SU-DHL-6 (cell line): ENCODE results near the gene ABL2.
"Not testable (repeated sequence)": the region's sequence is repeated elsewhere in the genome, so short reads cannot be mapped to it uniquely, and the experiment has no call there.

Experiments used
- H2AFZ ChIP-seq: fragments of 200-600 bp; sonication (generic); 2 replicates; pipeline ENCODE4 v1.6.1; 2014; ENCODE audit warnings: low read depth, mild to moderate bottlenecking, moderate library complexity, mixed read lengths, antibody characterized with exemption, low read length; ENCODE audit not compliant: severe bottlenecking
- H3F3A ChIP-seq: fragments of 200-600 bp; shearing (Covaris generic); 2 replicates; pipeline ENCODE4 v1.6.0; 2016; ENCODE audit warnings: antibody characterized with exemption, mild to moderate bottlenecking; ENCODE audit not compliant: insufficient read depth
- H3K27ac ChIP-seq: fragments of 200-600 bp; sonication (generic); 2 replicates; pipeline ENCODE4 v1.5.1; 2016; ENCODE audit warnings: low read depth, mild to moderate bottlenecking, low read length, moderate library complexity, mixed read lengths
- H3K27me3 ChIP-seq: fragments of 200-600 bp; sonication (generic), shearing (Covaris generic); 2 replicates; pipeline ENCODE4 v1.6.0; 2014; ENCODE audit warnings: mild to moderate bottlenecking, low read length
- H3K36me3 ChIP-seq: fragments of 200-600 bp; sonication (generic); 2 replicates; pipeline ENCODE4 v1.6.1; 2014; ENCODE audit warnings: mild to moderate bottlenecking, low read length, mixed read lengths
- H3K4me2 ChIP-seq: fragments of 300-600, 200-600 bp; shearing (Covaris generic), sonication (generic); 2 replicates; pipeline ENCODE4 v1.6.0; 2014; ENCODE audit warnings: low read length, low read depth, mild to moderate bottlenecking; ENCODE audit not compliant: poor library complexity, severe bottlenecking
- H3K4me3 ChIP-seq: fragments of 200-600 bp; sonication (generic); 2 replicates; pipeline ENCODE4 v1.5.1; 2014; ENCODE audit warnings: antibody characterized with exemption, low read length, mild to moderate bottlenecking, mixed read lengths; ENCODE audit not compliant: insufficient read depth, poor library complexity, severe bottlenecking
- H3K79me2 ChIP-seq: fragments of 200-600 bp; sonication (generic); 2 replicates; pipeline ENCODE4 v1.6.1; 2014; ENCODE audit warnings: mild to moderate bottlenecking, low read length, moderate library complexity; ENCODE audit not compliant: insufficient read depth
- H3K9ac ChIP-seq: fragments of 200-600 bp; sonication (generic); 2 replicates; pipeline ENCODE4 v1.7.0; 2014; ENCODE audit warnings: mild to moderate bottlenecking, low read length
- H3K9me2 ChIP-seq: fragments of 200-600 bp; sonication (generic); replicated peaks from 2 replicates; pipeline ENCODE4 v1.6.1; 2014; ENCODE audit warnings: low read length; ENCODE audit not compliant: insufficient read depth
- H3K9me3 ChIP-seq: fragments of 200-600 bp; sonication (generic); 2 replicates; pipeline ENCODE4 v1.6.1; 2014; ENCODE audit warnings: low read length, mixed read lengths; ENCODE audit not compliant: insufficient read depth
- H4K20me1 ChIP-seq: fragments of 200-600 bp; sonication (generic); 2 replicates; pipeline ENCODE4 v1.6.1; 2014; ENCODE audit warnings: low read depth, mild to moderate bottlenecking, antibody characterized with exemption, low read length, moderate library complexity, mixed read lengths
- EZH2phosphoT487 ChIP-seq: fragments of 200-600 bp; sonication (generic), shearing (Covaris generic); conservative IDR thresholded peaks from 2 replicates; pipeline ENCODE4 v1.6.1; 2018; ENCODE audit warnings: mild to moderate bottlenecking, antibody characterized with exemption, low read length, moderate library complexity, mixed read lengths
- TF ChIP-seq, protein P1 (sequence below): fragments of 200-600 bp; sonication (generic); IDR thresholded peaks from one replicate; pipeline ENCODE4 v1.5.1; 2017; ENCODE audit warnings: antibody characterized with exemption, mild to moderate bottlenecking, low read length, moderate library complexity; ENCODE audit not compliant: insufficient read depth, poor library complexity, severe bottlenecking

The ABL2 gene

DNA sequence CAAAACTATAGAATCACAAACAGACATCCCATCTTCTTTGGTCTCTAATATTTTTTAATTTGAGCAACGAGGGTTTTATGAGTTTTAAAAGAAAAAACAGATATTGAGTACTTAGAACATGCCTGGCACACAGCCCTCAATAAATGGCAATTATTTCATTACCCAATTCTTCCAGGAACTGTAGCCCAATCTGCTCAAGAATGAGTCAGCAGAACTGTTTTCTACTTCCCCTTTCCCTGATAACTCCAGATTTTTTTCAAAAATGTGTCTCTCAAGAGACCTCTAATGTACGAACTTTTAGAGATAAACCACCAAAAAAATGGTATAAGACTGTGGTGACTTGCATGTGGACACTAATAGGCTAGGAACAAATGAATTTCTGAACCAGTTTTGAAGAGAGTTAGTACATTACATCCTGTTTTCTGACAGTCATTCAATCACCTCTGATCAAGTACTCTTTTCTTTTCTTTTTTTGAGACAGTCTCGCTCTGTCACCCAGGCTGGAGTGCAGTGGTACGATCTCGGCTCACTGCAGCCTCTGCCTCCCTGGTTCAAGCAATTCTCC lies 11.5 kb downstream of the ABL2 start:
- H3K9me2 ChIP-seq: no peaks in the 10 kb centered on the region
- no peak overlapping the region for H3K4me3 ChIP-seq
- no peaks in the 10 kb centered on the region for H3K36me3 ChIP-seq
- no peak overlapping the region for H3K9ac ChIP-seq
- TF ChIP-seq, protein P1, sequence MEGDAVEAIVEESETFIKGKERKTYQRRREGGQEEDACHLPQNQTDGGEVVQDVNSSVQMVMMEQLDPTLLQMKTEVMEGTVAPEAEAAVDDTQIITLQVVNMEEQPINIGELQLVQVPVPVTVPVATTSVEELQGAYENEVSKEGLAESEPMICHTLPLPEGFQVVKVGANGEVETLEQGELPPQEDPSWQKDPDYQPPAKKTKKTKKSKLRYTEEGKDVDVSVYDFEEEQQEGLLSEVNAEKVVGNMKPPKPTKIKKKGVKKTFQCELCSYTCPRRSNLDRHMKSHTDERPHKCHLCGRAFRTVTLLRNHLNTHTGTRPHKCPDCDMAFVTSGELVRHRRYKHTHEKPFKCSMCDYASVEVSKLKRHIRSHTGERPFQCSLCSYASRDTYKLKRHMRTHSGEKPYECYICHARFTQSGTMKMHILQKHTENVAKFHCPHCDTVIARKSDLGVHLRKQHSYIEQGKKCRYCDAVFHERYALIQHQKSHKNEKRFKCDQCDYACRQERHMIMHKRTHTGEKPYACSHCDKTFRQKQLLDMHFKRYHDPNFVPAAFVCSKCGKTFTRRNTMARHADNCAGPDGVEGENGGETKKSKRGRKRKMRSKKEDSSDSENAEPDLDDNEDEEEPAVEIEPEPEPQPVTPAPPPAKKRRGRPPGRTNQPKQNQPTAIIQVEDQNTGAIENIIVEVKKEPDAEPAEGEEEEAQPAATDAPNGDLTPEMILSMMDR: no peak
- TF ChIP-seq EZH2phosphoT487: no peak
- H2AFZ ChIP-seq: no peak overlapping the region
- H3K79me2 ChIP-seq: no peaks in the 10 kb centered on the region
- H3K27ac ChIP-seq: no peak overlapping the region
- H3F3A ChIP-seq: 0 out of 2 replicates have a peak, but pooled peaks cover 2% of the 10 kb centered on the region
- H3K4me2 ChIP-seq: no peak overlapping the region
- no peaks in the 10 kb centered on the region for H3K27me3 ChIP-seq
- H3K9me3 ChIP-seq: no peaks in the 10 kb centered on the region
- H4K20me1 ChIP-seq: no peaks in the 10 kb centered on the region

DNA sequence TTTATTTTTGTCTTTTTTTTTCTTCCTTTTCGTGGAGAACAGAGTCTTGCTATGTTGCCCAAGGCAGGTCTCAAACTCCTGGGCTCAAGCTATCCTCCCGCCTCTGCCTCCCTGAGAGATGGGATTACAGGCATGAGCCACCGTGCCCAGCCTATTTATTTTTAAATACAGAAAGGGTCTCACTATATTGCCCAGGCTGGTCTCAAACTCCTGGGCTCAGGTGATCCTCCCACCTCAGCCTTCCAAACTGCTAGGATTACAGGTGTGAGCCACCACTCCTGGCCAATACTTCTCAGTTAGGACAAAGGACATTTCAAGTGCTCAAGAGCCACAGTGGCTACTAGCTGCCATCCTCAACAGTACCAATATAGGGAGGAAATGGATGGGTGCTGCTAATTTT lies 16.2 kb downstream of the ABL2 start:
- not testable (repeated sequence) for H3F3A ChIP-seq, H3K9me2 ChIP-seq, H3K4me3 ChIP-seq, H3K27me3 ChIP-seq, H2AFZ ChIP-seq, H4K20me1 ChIP-seq, H3K9ac ChIP-seq, H3K9me3 ChIP-seq, H3K27ac ChIP-seq, H3K79me2 ChIP-seq, H3K36me3 ChIP-seq, H3K4me2 ChIP-seq

- Histone ChIP-seq H2AFZ (no peak overlapping the region), H3K27me3 (no peaks in the 10 kb centered on the region), H3K9me2 (no peaks in the 10 kb centered on the region), H3K27ac (no peak overlapping the region), H4K20me1 (0 out of 2 replicates have a peak, but pooled peaks cover 4% of the 10 kb centered on the region), H3K9ac (no peak overlapping the region), H3K36me3 (no peaks in the 10 kb centered on the region), H3K9me3 (no peaks in the 10 kb centered on the region), H3F3A (no peaks in the 10 kb centered on the region), H3K4me2 (no peak overlapping the region), H3K4me3 (no peak overlapping the region), H3K79me2 (0 out of 2 replicates have a peak, but pooled peaks cover 4% of the 10 kb centered on the region)
- TF ChIP-seq EZH2phosphoT487: no peak
- TF ChIP-seq, protein P1: no peak
Measured at GRCh38 chr1:179208681-179209477, 20.6 kb downstream of the ABL2 start.

DNA sequence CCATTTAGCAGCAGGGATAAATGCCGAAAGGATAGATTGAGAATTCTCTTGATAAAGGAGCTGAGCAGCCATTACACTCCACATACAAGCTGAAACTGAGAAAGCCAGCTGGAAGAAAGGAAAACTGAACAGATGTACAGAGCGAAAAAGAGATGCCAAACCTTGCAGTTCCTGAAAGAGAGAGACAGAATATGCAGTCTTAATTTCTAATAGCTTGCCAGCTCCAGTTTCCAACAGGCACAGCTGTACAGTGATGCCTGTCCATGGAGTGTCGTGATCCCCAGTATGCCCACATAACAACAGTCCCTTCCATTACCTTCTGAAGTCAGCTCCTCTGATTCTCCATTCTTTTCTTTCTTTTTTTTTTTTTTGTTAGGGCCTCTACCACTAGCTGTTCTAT lies 22.7 kb downstream of the ABL2 start:
- no peaks in the 10 kb centered on the region for H3K27me3 ChIP-seq
- H3K4me2 ChIP-seq: no peak overlapping the region
- H3K9me2 ChIP-seq: no peaks in the 10 kb centered on the region
- no peak overlapping the region for H3K4me3 ChIP-seq
- H3K79me2 ChIP-seq: 0 out of 2 replicates have a peak, but pooled peaks cover 1% of the 10 kb centered on the region
- H3K9ac ChIP-seq: no peak overlapping the region
- H3K27ac ChIP-seq: no peak overlapping the region
- H3K9me3 ChIP-seq: no peaks in the 10 kb centered on the region
- no peak overlapping the region for H2AFZ ChIP-seq
- 0 out of 2 replicates have a peak, but pooled peaks cover 8% of the 10 kb centered on the region for H4K20me1 ChIP-seq
- TF ChIP-seq EZH2phosphoT487: no peak
- TF ChIP-seq, protein P1: no peak
- no peaks in the 10 kb centered on the region for H3F3A ChIP-seq
- no peaks in the 10 kb centered on the region for H3K36me3 ChIP-seq
